Activated CD4-positive, alpha-beta T cell treated with anti-CD3 and anti-CD28 coated beads, Interleukin-10, Interleukin-2, amounts not matched to agents 100 ng/mL and 50 ng/mL, durations not matched to agents 16 hours and 8 hours (primary cell): ENCODE results near the gene CD81.
A peak's percentile ranks its signal among the peaks of the same experiment; 100 is the strongest.

Source experiments
- DNase-seq: peaks from one replicate; pipeline ENCODE4 v3.0.0-alpha.2; 2020

CD81 gene

DNA sequence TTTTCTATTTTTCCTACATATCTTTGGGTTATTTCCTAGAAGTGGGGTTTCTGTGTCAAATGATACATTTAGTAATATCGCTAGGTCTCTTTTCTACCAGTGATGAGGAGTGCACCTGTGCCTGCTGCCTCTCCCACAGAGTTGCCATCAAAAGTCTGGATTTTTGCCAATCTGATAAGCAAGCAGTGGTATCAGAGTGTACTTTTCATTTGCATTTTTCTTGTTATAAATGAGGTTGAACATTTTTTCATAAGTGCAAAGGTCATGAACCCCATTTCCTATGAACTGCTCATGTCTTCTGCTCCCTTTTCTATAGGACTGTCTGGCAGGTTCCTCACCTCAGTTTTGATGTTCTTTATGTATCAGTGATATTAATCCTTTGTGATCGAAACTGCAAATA lies 65.5 kb downstream of the CD81 start:
- no peak for DNase-seq

GRCh38 chr11:2443406-2443805 lies 66.3 kb downstream of the CD81 start:
- DNase-seq: no peak

DNA sequence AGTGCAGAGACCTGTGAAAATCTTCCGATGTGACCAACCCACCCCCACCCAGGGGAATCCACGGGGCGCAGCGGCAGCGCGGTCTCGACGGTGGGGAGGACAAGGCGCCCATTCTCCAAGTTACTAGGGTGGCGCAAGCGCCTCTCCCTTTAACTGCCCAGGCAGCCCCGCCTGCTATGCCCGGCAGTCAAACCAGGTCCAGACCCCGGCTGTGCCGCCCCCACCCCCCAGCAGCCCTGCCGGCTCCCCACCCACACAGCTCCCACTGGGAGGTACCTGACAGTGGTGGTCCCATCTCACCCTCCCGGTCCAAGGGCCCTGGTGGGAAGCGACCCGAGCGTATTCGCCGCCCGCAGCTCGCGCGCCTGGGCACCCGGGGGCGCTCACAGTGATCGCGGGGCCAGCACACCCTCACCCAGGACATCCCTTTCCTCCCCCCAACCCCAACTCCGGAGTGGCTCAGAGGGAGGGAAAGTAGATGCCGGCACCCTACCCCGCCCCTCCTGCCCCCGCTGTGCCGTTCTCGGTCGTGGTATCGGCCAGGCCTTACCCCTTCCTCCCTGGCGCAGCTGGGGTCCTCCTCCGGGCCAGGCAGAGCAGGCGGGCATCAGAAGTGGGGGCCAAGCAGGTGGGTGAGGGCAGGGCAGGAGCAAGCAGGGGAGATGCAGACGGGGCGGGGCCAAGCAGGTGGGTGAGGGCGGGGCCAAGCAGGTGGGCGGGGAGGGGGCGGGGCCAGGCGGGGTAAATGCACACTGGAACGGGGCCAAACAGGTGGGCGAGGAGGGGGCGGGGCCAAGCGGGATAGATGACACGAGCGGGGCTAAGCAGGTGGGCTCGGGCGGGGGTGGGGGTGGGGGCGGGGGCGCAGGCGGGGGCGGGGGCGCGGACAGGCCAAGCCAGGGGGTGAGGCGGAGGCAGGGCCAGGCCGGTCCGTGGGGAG lies 67.0 kb downstream of the CD81 start, which contains the start of gene TRPM5:
TSS of gene TRPM5 (minus strand) at position 634 of the 940 bp plus-strand sequence. CDS start 21,478 bp downstream, outside the sequence.
- peak; percentile 54 for DNase-seq

DNA sequence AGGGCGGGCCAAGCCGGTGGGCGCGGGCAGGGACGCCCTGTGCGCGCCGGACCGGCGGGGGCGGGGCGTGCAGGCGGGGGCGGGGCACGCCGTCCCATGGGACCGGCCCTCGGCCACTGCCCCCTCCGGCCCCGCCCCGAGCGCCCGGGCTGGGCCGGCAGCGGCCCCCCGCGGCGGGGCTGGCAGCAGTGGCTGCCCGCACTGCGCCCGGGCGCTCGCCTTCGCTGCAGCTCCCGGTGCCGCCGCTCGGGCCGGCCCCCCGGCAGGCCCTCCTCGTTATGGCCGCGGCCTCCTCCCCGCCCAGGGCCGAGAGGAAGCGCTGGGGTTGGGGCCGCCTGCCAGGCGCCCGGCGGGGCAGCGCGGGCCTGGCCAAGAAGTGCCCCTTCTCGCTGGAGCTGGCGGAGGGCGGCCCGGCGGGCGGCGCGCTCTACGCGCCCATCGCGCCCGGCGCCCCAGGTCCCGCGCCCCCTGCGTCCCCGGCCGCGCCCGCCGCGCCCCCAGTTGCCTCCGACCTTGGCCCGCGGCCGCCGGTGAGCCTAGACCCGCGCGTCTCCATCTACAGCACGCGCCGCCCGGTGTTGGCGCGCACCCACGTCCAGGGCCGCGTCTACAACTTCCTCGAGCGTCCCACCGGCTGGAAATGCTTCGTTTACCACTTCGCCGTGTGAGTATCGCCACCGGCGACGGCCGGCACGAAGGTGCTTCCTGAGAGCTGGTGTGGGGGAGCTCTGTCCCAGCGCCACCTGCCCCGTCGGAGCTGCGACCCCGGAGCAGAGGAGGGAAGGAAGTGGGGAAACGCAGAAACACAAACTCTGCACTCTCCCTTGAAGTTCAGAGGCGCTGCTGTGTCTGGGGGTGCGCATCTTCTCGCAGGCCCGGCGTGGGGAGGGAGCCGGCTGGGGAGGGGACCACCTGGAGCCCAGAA lies 68.0 kb downstream of the CD81 start, which contains the start of gene KCNQ1:
TSS of gene KCNQ1 (plus strand) at position 188 of the 925 bp plus-strand sequence. CDS start at position 279, 91 bp downstream.
- DNase-seq: peak; percentile 54

DNA sequence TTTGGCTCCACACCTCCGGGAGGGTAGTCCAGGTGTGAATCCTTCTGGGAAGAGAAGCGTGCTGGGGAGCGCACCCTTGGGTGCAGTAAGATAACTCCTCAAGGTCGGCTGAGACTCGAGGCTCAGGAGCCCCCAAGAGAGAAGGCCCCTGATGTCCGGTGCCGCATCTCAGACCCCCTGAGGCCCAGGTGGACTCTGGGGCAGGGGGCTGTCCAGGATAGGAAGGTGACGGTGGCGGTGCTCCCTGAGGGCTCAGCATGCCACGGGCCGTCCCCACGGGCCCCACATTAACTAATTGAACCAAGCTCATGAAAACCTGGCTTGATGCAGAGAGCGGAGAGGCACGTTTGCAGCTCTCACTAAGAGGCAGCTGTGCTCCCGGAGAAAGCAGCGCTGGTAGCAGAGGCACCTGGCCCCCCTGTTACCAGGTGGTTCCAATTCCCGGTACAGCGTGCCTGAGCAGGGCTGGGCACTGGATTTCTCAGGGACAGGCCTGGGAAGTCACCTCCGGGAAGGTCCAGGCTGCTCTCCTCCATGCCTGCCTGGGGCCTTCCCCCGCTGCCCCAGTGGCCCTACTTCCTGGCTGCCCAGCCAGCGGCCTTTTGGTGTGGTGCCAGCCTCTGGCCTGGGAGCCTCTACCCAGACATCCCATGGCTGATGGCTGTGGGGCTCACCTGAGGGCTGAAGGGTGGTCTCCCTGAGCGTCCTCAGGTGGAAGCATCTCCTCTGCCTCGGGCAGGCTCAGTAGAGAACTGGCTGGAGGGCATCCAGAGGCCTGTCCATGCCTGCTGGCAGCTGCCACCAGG lies 68.8 kb downstream of the CD81 start:
- DNase-seq: no peak

DNA sequence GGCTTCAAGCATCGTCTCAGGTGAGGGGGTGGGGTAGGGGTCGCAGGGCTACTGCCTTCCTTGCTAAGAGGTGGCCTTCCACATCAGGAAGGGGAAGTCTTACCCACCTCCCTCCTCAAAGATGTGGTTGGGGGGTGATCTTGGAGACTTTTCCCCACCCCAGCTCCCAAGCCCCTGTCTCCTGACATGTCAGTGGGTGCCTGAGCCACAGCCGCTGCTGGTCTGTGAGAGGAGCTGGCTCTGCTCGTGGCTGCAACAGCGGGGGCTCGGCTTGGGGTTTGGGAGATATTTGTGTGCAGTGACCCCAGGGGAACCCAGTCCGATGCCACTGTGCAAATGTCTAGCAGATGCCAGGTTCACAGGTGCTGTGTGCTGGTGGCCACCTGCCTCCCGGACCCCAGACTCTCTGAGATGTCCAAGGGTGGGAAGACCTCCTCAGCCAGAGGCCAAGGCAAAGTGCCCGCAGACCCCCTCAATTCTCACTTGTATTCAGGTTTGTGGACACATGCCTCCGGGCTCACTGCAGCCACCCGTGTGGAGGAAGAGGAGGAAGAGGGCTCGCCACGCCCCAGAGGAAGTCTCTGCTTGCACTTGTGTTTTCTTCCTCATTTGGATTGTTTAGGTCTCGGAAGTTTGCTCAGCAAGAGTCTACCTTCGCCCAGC lies 69.6 kb downstream of the CD81 start:
- peak; percentile 10 for DNase-seq
